HG03159 (cell line): ENCODE data around the gene MFNG.
A peak's percentile ranks its signal among the peaks of the same experiment; 100 is the strongest.

ENCODE experiments used
- ATAC-seq: cut with Tn5 transposase; IDR thresholded peaks from one replicate; pipeline ENCODE4 v1.9.1; 2021; ENCODE audit warnings: mild to moderate bottlenecking, moderate library complexity; ENCODE audit not compliant: unreplicated experiment

Gene MFNG

GRCh38 chr22:37497062-37497599, 10.9 kb upstream of the MFNG start:
- no peak for ATAC-seq

GRCh38 chr22:37496651-37497050, 10.5 kb upstream of the MFNG start:
- no peak for ATAC-seq

GRCh38 chr22:37493979-37494378, 7.8 kb upstream of the MFNG start:
- ATAC-seq = no peak

- ATAC-seq = no peak
These were observed 6.5 kb upstream of the MFNG start for GRCh38 chr22:37492428-37493344.

- no peak for ATAC-seq
These were observed 5.6 kb upstream of the MFNG start for GRCh38 chr22:37491559-37492427.

- ATAC-seq = no peak
These were observed 4.9 kb upstream of the MFNG start for GRCh38 chr22:37491106-37491505.

GRCh38 chr22:37489983-37490382, 3.8 kb upstream of the MFNG start:
- ATAC-seq = no peak

- no peak for ATAC-seq
These were observed 2.4 kb upstream of the MFNG start for GRCh38 chr22:37488337-37489135.

GRCh38 chr22:37487571-37487970, 1.4 kb upstream of the MFNG start:
- no peak for ATAC-seq

GRCh38 chr22:37487129-37487528, 945 bp upstream of the MFNG start:
- no peak for ATAC-seq

- ATAC-seq = peak; percentile 21
These were observed 575 bp downstream of the MFNG start for GRCh38 chr22:37485395-37486223.

- ATAC-seq = no peak
These were observed 1.4 kb downstream of the MFNG start for GRCh38 chr22:37484480-37485394.

GRCh38 chr22:37483050-37483449, 3.1 kb downstream of the MFNG start:
- no peak for ATAC-seq

GRCh38 chr22:37482244-37482643, 3.9 kb downstream of the MFNG start:
- no peak for ATAC-seq

- ATAC-seq = no peak
These were observed 4.8 kb downstream of the MFNG start for GRCh38 chr22:37481347-37481907.

GRCh38 chr22:37480387-37481346, 5.5 kb downstream of the MFNG start:
- ATAC-seq = no peak

- ATAC-seq = no peak
These were observed 7.0 kb downstream of the MFNG start for GRCh38 chr22:37479196-37479595.
